Omental fat pad (tissue), 4 donors: ENCODE results near the gene ANKRD13C. TPM values are rescaled to one million over a fixed set of nuclear protein-coding genes. Genes with fewer than 3 reads are reported as not detected.

Experiments
- ATAC-seq: fragments of 150-250 bp; one replicate; pipeline ENCODE4 v1.9.1; 2016; ENCODE audit warnings: mild to moderate bottlenecking, moderate library complexity; ENCODE audit not compliant: low FRiP score
- DNase-seq: peaks from one replicate; pipeline ENCODE4 v3.0.0-alpha.2; 2019; ENCODE audit warnings: low spot score
- CTCF ChIP-seq, 3 donors: fragments of 450-650 bp; IDR thresholded peaks; one replicate each; pipeline ENCODE4 v1.5.1; 2016 to 2017; ENCODE audit warnings: antibody characterized with exemption in 3 of 3, mild to moderate bottlenecking in 3 of 3, moderate library complexity in 2 of 3
- total RNA-seq, 4 donors: library from RNA; depleted of rRNA; stranded (reverse); fragments of >200 nt; gene quantifications; one replicate each; pipeline ENCODE4 v1.1.0, GENCODE V29; 2016

ANKRD13C gene
- total RNA-seq, 4 donors from 2014 or later: 19.5 to 29.0 (median 22.5) TPM

- no peak for TF ChIP-seq CTCF (IDR thresholded peaks at IDR 0.05)
- DNase-seq (no peak), ATAC-seq (no peak)
Observed at GRCh38 chr1:70265946-70266345, 88.6 kb downstream of the ANKRD13C start.

- DNase-seq (no peak), ATAC-seq (no peak)
- no peak for TF ChIP-seq CTCF (IDR thresholded peaks at IDR 0.05)
Observed at GRCh38 chr1:70264839-70265238, 89.7 kb downstream of the ANKRD13C start.

GRCh38 chr1:70256664-70257063 is 97.9 kb downstream of the ANKRD13C start:
- DNase-seq (no peak), ATAC-seq (no peak)
- no peak for TF ChIP-seq CTCF (IDR thresholded peaks at IDR 0.05)

- no peak for ATAC-seq
- no peak for DNase-seq
- no peak for TF ChIP-seq CTCF (IDR thresholded peaks at IDR 0.05)
Observed at GRCh38 chr1:70248729-70249128, 105.8 kb downstream of the ANKRD13C start.

GRCh38 chr1:70247768-70248167 is 106.8 kb downstream of the ANKRD13C start:
- ATAC-seq (no peak), DNase-seq (no peak)
- TF ChIP-seq CTCF (IDR thresholded peaks at IDR 0.05): no peak

GRCh38 chr1:70247122-70247521 is 107.4 kb downstream of the ANKRD13C start:
- TF ChIP-seq CTCF (IDR thresholded peaks at IDR 0.05): no peak
- ATAC-seq (no peak), DNase-seq (no peak)

- ATAC-seq (no peak), DNase-seq (no peak)
- TF ChIP-seq CTCF (IDR thresholded peaks at IDR 0.05): no peak
Observed at GRCh38 chr1:70239940-70240339, 114.6 kb downstream of the ANKRD13C start.
